Upper lobe of left lung (tissue), 4 donors: ENCODE results near the gene IFITM2.

ENCODE experiments used
- EP300 ChIP-seq, 4 donors: sonication (generic); formaldehyde crosslinking; IDR thresholded peaks; one replicate each; pipeline ENCODE4 v1.5.1; 2017; ENCODE audit warnings: antibody characterized with exemption in 4 of 4, control low read depth in 2 of 4
- POLR2A ChIP-seq, 4 donors: fragments of 450-650 bp; IDR thresholded peaks; one replicate each; pipeline ENCODE4 v1.5.1; 2016 to 2017; ENCODE audit warnings: antibody characterized with exemption in 4 of 4, mild to moderate bottlenecking in 2 of 4
- POLR2AphosphoS5 ChIP-seq, 2 donors: sonication (generic); formaldehyde crosslinking; IDR thresholded peaks; one replicate each; pipeline ENCODE4 v1.5.1; 2017; ENCODE audit warnings: antibody characterized with exemption in 2 of 2
- TF ChIP-seq, protein P1 (sequence below), 6 experiments: fragments of 450-650 bp in 4 of 6; fragments of 200-600 bp in 2 of 6; sonication (generic) in 2 of 6; IDR thresholded peaks; one replicate each; pipeline ENCODE4 v1.5.1; 2016 to 2019; ENCODE audit warnings: antibody characterized with exemption in 6 of 6

GRCh38 chr11:272195-272930, 35.3 kb upstream of the IFITM2 start:
- TF ChIP-seq, protein P1, sequence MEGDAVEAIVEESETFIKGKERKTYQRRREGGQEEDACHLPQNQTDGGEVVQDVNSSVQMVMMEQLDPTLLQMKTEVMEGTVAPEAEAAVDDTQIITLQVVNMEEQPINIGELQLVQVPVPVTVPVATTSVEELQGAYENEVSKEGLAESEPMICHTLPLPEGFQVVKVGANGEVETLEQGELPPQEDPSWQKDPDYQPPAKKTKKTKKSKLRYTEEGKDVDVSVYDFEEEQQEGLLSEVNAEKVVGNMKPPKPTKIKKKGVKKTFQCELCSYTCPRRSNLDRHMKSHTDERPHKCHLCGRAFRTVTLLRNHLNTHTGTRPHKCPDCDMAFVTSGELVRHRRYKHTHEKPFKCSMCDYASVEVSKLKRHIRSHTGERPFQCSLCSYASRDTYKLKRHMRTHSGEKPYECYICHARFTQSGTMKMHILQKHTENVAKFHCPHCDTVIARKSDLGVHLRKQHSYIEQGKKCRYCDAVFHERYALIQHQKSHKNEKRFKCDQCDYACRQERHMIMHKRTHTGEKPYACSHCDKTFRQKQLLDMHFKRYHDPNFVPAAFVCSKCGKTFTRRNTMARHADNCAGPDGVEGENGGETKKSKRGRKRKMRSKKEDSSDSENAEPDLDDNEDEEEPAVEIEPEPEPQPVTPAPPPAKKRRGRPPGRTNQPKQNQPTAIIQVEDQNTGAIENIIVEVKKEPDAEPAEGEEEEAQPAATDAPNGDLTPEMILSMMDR (IDR thresholded peaks at IDR 0.05): no peak
- TF ChIP-seq EP300 (IDR thresholded peaks at IDR 0.05): no peak
- TF ChIP-seq POLR2AphosphoS5 (IDR thresholded peaks at IDR 0.05): no peak
- TF ChIP-seq POLR2A (IDR thresholded peaks at IDR 0.05): no peak
